SK-N-SH (cell line): ENCODE data around the gene NISCH.

ENCODE experiments used
- CTCF ChIP-seq: fragments of 200-600 bp; sonication (generic); IDR thresholded peaks from 2 replicates; pipeline ENCODE4 v1.6.1; 2017; ENCODE audit warnings: antibody characterized with exemption, mild to moderate bottlenecking, moderate library complexity
- MXI1 ChIP-seq: IDR thresholded peaks from 2 replicates; pipeline ENCODE4 v1.6.1; 2012; ENCODE audit warnings: mild to moderate bottlenecking, low read depth, low read length, improper control_type of control experiment
- POLR2AphosphoS5 ChIP-seq: IDR thresholded peaks from 2 replicates; pipeline ENCODE4 v1.6.1; 2012; ENCODE audit warnings: low read depth, low read length
- RAD21 ChIP-seq: IDR thresholded peaks from 2 replicates; pipeline ENCODE4 v1.6.1; 2012; ENCODE audit warnings: mild to moderate bottlenecking, low read length
- REST ChIP-seq: IDR thresholded peaks from 2 replicates; pipeline ENCODE4 v1.6.1; 2012; ENCODE audit warnings: mild to moderate bottlenecking, low read depth, low read length, moderate library complexity
- RFX5 ChIP-seq: IDR thresholded peaks from 2 replicates; pipeline ENCODE4 v1.6.1; 2012; ENCODE audit warnings: mild to moderate bottlenecking, improper control_type of control experiment, low read length
- RXRA ChIP-seq: IDR thresholded peaks from 2 replicates; pipeline ENCODE4 v1.4.0; 2012; ENCODE audit warnings: low read depth, mild to moderate bottlenecking, borderline replicate concordance
- SMC3 ChIP-seq: IDR thresholded peaks from 2 replicates; pipeline ENCODE4 v1.6.1; 2012; ENCODE audit warnings: low read depth, low read length, improper control_type of control experiment
- TAF1 ChIP-seq: IDR thresholded peaks from 2 replicates; pipeline ENCODE4 v1.6.1; 2012; ENCODE audit warnings: low read depth, mild to moderate bottlenecking, low read length, moderate library complexity, borderline replicate concordance
- TCF12 ChIP-seq: IDR thresholded peaks from 2 replicates; pipeline ENCODE4 v1.4.0; 2012
- USF2 ChIP-seq: fragments of 150-350 bp; IDR thresholded peaks from 2 replicates; pipeline ENCODE4 v1.6.1; 2017; ENCODE audit warnings: antibody characterized with exemption, low read length, low read depth, borderline replicate concordance
- ZBTB33 ChIP-seq: IDR thresholded peaks from 2 replicates; pipeline ENCODE4 v1.4.0; 2012; ENCODE audit warnings: low read depth, borderline replicate concordance

- TF ChIP-seq REST (no peak), RFX5 (no peak), USF2 (no peak), CTCF (no peak), SMC3 (no peak), RXRA (no peak), POLR2AphosphoS5 (0 out of 2 replicates have a peak, but pooled peaks have one; percentile 15), TCF12 (peak; percentile 41), TAF1 (no peak), MXI1 (no peak), RAD21 (no peak), ZBTB33 (no peak)
Observed at GRCh38 chr3:52483577-52484381, 28.4 kb downstream of the NISCH start.
